HL-60 (cell line): ENCODE measurements around the gene DNAH2.

Source experiments
- POLR2AphosphoS5 ChIP-seq: IDR thresholded peaks from 2 replicates; pipeline ENCODE4 v1.6.1; 2012; ENCODE audit warnings: low read depth
- SPI1 ChIP-seq: IDR thresholded peaks from 2 replicates; pipeline ENCODE4 v1.6.1; 2012; ENCODE audit warnings: low read depth, mild to moderate bottlenecking, borderline replicate concordance
- TF ChIP-seq, protein P1 (sequence below): IDR thresholded peaks from one replicate; pipeline ENCODE4 v1.5.1; 2011; ENCODE audit warnings: low read length, control low read depth, inconsistent platforms; ENCODE audit not compliant: insufficient read depth
- TF ChIP-seq, protein P2 (sequence below): IDR thresholded peaks from 2 replicates; pipeline ENCODE4 v1.6.1; 2012; ENCODE audit warnings: low read depth; ENCODE audit not compliant: insufficient replicate concordance

DNA sequence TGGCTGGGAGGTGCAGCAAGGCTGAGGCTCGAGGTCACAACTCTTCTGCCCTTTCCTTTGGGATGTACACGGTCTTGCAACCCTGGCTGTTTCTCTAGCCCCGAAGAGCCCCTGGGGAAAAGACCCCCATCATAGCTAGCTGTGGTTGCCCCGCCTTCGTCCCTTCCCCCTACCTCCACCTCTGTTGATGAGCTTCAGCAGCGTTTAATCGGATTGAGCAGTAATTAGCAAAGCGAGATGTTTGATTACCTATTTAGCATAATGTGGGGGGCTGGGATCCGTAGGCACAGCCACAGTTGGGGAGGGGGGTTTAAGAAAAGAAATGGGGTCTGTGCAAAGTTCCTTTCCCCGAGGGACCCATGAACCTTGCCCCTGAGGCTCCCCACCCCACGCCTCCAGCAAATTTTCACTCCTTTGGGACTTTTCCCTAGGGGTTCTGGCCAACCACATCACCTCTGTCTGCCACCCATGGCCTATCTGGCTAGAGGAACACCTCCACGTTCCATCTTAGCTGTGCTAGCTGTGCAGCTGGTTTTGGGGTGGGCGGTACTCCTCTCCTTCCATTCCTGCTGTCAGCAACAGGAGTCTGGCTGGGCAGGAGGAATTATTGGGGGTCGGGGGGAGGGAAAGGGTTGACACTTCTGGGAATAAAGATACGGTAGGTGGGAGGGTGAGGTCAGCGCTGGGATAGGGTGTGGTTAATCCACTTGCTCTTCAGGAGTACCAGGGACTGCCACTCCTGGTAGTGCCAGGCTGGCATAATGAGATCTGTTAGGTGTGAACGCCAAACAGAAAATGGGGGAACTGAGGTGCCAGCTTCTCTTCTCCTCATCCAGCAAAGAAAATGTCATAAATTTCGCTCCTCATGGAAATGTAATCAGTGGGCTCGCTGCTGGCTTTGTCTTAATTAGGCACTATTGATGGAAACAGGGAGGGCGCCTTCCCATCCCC, 1.3 kb upstream of the DNAH2 start:
- TF ChIP-seq, protein P1, sequence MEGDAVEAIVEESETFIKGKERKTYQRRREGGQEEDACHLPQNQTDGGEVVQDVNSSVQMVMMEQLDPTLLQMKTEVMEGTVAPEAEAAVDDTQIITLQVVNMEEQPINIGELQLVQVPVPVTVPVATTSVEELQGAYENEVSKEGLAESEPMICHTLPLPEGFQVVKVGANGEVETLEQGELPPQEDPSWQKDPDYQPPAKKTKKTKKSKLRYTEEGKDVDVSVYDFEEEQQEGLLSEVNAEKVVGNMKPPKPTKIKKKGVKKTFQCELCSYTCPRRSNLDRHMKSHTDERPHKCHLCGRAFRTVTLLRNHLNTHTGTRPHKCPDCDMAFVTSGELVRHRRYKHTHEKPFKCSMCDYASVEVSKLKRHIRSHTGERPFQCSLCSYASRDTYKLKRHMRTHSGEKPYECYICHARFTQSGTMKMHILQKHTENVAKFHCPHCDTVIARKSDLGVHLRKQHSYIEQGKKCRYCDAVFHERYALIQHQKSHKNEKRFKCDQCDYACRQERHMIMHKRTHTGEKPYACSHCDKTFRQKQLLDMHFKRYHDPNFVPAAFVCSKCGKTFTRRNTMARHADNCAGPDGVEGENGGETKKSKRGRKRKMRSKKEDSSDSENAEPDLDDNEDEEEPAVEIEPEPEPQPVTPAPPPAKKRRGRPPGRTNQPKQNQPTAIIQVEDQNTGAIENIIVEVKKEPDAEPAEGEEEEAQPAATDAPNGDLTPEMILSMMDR: no peak
- TF ChIP-seq POLR2AphosphoS5 (no peak), SPI1 (no peak)
- TF ChIP-seq, protein P2, sequence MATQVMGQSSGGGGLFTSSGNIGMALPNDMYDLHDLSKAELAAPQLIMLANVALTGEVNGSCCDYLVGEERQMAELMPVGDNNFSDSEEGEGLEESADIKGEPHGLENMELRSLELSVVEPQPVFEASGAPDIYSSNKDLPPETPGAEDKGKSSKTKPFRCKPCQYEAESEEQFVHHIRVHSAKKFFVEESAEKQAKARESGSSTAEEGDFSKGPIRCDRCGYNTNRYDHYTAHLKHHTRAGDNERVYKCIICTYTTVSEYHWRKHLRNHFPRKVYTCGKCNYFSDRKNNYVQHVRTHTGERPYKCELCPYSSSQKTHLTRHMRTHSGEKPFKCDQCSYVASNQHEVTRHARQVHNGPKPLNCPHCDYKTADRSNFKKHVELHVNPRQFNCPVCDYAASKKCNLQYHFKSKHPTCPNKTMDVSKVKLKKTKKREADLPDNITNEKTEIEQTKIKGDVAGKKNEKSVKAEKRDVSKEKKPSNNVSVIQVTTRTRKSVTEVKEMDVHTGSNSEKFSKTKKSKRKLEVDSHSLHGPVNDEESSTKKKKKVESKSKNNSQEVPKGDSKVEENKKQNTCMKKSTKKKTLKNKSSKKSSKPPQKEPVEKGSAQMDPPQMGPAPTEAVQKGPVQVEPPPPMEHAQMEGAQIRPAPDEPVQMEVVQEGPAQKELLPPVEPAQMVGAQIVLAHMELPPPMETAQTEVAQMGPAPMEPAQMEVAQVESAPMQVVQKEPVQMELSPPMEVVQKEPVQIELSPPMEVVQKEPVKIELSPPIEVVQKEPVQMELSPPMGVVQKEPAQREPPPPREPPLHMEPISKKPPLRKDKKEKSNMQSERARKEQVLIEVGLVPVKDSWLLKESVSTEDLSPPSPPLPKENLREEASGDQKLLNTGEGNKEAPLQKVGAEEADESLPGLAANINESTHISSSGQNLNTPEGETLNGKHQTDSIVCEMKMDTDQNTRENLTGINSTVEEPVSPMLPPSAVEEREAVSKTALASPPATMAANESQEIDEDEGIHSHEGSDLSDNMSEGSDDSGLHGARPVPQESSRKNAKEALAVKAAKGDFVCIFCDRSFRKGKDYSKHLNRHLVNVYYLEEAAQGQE: no peak
